D721Med (cell line): ENCODE measurements around the gene UMODL1.

Experiments used
- DNase-seq: peaks from one replicate; pipeline ENCODE4 v3.0.0; 2011; ENCODE audit warnings: low spot score; ENCODE audit not compliant: insufficient read length
- FAIRE-seq: peaks from 2 replicates; lab custom pipeline; 2011; peaks lifted over from hg19 to GRCh38; lab: Jason Lieb, UNC
- CTCF ChIP-seq: IDR thresholded peaks from 2 replicates; pipeline ENCODE4 v1.5.1; 2012; ENCODE audit warnings: mild to moderate bottlenecking, control low read depth; ENCODE audit not compliant: insufficient read depth; ENCODE audit errors: missing control alignments

The UMODL1 gene

GRCh38 chr21:42124826-42125570 is 53.9 kb downstream of the UMODL1 start:
- FAIRE-seq, result no peak
- no peak for DNase-seq
- no peak for TF ChIP-seq CTCF

- FAIRE-seq (no peak), DNase-seq (no peak)
- TF ChIP-seq CTCF, result no peak
Observed at GRCh38 chr21:42125571-42126544, 54.7 kb downstream of the UMODL1 start.

- TF ChIP-seq CTCF, result no peak
- FAIRE-seq, result no peak
Observed at GRCh38 chr21:42127164-42128150, 56.3 kb downstream of the UMODL1 start.

GRCh38 chr21:42129300-42130266 is 58.5 kb downstream of the UMODL1 start:
- no peak for DNase-seq
- TF ChIP-seq CTCF, result no peak
- no peak for FAIRE-seq

More at GRCh38 chr21:42127164-42128150, 56.3 kb downstream of the UMODL1 start:
- DNase-seq, result no peak

GRCh38 chr21:42130441-42130840 is 59.3 kb downstream of the UMODL1 start:
- no peak for FAIRE-seq
- TF ChIP-seq CTCF, result no peak
- no peak for DNase-seq

GRCh38 chr21:42132183-42132582 is 61.1 kb downstream of the UMODL1 start:
- DNase-seq, result no peak
- FAIRE-seq, result no peak
- TF ChIP-seq CTCF, result no peak
